Thoracic aorta (tissue), 2 donors: ENCODE data around the gene PRUNE2. TPM values are rescaled to one million over a fixed set of nuclear protein-coding genes. Genes with fewer than 3 reads are reported as not detected.

Experiments
- ATAC-seq: fragments of 150-250 bp; one replicate; pipeline ENCODE4 v1.8.0; 2017; ENCODE audit warnings: low read depth; ENCODE audit not compliant: insufficient number of reproducible peaks, low FRiP score
- DNase-seq: peaks from one replicate; pipeline ENCODE4 v3.0.0-alpha.2; 2020; ENCODE audit warnings: low spot score
- H3K27ac ChIP-seq, 2 donors: fragments of 200-600 bp; sonication (generic); 1 replicate in 1 of 2; 2 replicates in 1 of 2; pipeline ENCODE4 v1.5.1; 2016; ENCODE audit warnings: mild to moderate bottlenecking in 2 of 2, moderate library complexity in 2 of 2
- H3K27me3 ChIP-seq: fragments of 200-600 bp; sonication (generic); replicated peaks from 2 replicates; pipeline ENCODE4 v1.6.0; 2016; ENCODE audit warnings: mild to moderate bottlenecking; ENCODE audit not compliant: insufficient read depth
- H3K36me3 ChIP-seq: fragments of 200-600 bp; sonication (generic); one replicate; pipeline ENCODE4 v1.5.1; 2016
- H3K4me1 ChIP-seq, 2 donors: fragments of 200-600 bp; sonication (generic); 1 replicate in 1 of 2; 2 replicates in 1 of 2; pipeline versions ENCODE4 v1.5.1 to v1.6.0; 2016; ENCODE audit warnings: low read depth in 2 of 2, mild to moderate bottlenecking in 1 of 2; ENCODE audit not compliant: control insufficient read depth in 1 of 2
- H3K4me3 ChIP-seq: fragments of 200-600 bp; sonication (generic); 2 replicates; pipeline ENCODE4 v1.5.1; 2016; ENCODE audit warnings: mild to moderate bottlenecking
- H3K9me3 ChIP-seq: fragments of 200-600 bp; sonication (generic); 2 replicates; pipeline ENCODE4 v1.5.1; 2016
- total RNA-seq, 2 donors: library from RNA; depleted of rRNA; stranded (reverse); fragments of >200 nt; gene quantifications; one replicate each; pipeline versions ENCODE4 v1.1.0 to v1.2.3, GENCODE V29; 2016
- TF ChIP-seq, protein P1 (sequence below): fragments of 200-600 bp; sonication (generic); IDR thresholded peaks from one replicate; pipeline ENCODE4 v1.5.1; 2019; ENCODE audit warnings: antibody characterized with exemption

Gene PRUNE2
- total RNA-seq, 2 donors from 2014 or later: 360 to 420 TPM

DNA sequence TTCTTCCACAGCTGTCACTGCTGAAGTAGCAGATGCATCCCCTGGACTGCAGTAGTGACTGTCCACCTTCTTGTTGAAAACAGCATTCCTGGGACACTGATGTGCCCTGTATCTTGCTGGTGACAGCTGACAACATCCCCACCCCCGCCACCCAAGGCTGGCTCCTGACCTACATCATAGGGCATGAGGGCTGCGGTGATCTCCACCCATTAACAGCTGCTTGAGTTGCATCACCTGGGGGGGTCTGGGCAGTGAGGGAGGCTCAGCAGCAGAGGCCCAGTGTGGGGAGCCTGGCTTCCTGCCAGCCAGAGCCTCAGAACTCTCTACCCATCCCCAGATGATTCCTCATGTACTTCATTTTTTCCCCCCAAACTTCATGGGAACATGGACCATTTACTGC, 4.1 kb downstream of the PRUNE2 start:
- ATAC-seq: no peak
- H3K27ac ChIP-seq: no peak overlapping the region
- peak overlapping the region; percentile 88 for H3K4me3 ChIP-seq

DNA sequence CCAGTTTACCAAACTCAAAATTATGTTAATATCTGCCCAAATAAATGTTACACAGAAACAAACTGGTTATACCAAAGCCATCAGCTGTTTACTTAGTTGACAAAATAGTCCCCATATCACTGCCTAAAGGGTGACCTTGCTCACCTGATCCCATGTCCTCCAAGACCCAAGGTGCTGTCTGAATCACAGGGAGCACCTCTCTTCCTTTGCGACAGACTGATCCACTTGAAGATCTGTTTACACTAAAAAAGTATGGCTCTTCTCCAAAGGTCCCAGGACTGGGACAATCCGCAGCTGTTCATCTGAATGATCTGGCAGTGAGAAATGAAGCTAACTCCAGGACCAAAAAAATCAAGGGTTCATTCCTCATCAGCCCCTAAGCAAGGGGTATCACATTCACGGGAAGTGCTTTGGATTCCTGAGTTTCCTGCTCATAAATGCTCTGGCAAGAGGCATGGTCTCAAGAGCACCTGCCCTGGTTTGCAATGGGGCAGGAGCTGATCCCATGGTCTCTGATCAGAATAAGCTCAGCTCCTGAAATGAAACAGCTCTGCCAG, 5.0 kb downstream of the PRUNE2 start:
- Histone ChIP-seq H3K4me1 (peaks cover 20 to 68% of the 10 kb centered on the region in 2 donors), H3K27me3 (no peaks in the 10 kb centered on the region), H3K36me3 (no peaks in the 10 kb centered on the region), H3K9me3 (no peaks in the 10 kb centered on the region), H3K4me3 (peak overlapping the region; percentile 88), H3K27ac (peak overlapping the region in 1 of 2 donors; percentile 19)
- no peak for ATAC-seq
- TF ChIP-seq, protein P1, sequence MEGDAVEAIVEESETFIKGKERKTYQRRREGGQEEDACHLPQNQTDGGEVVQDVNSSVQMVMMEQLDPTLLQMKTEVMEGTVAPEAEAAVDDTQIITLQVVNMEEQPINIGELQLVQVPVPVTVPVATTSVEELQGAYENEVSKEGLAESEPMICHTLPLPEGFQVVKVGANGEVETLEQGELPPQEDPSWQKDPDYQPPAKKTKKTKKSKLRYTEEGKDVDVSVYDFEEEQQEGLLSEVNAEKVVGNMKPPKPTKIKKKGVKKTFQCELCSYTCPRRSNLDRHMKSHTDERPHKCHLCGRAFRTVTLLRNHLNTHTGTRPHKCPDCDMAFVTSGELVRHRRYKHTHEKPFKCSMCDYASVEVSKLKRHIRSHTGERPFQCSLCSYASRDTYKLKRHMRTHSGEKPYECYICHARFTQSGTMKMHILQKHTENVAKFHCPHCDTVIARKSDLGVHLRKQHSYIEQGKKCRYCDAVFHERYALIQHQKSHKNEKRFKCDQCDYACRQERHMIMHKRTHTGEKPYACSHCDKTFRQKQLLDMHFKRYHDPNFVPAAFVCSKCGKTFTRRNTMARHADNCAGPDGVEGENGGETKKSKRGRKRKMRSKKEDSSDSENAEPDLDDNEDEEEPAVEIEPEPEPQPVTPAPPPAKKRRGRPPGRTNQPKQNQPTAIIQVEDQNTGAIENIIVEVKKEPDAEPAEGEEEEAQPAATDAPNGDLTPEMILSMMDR: no peak
- DNase-seq: no peak

More for the DNA sequence above, 4.1 kb downstream of the PRUNE2 start:
- Histone ChIP-seq H3K4me1 (peaks cover 14 to 61% of the 10 kb centered on the region in 2 donors), H3K36me3 (no peaks in the 10 kb centered on the region), H3K27me3 (no peaks in the 10 kb centered on the region), H3K9me3 (no peaks in the 10 kb centered on the region)
- no peak for DNase-seq
- TF ChIP-seq, protein P1: no peak

- ATAC-seq: no peak
- TF ChIP-seq, protein P1: no peak
- peaks cover 26 to 80% of the 10 kb centered on the region in 2 donors for H3K4me1 ChIP-seq
- no peaks in the 10 kb centered on the region for H3K27me3 ChIP-seq
- no peaks in the 10 kb centered on the region for H3K9me3 ChIP-seq
- H3K27ac ChIP-seq: peak overlapping the region in 1 of 2 donors; percentile 71
- H3K4me3 ChIP-seq: peak overlapping the region; percentile 5
- DNase-seq: no peak
- H3K36me3 ChIP-seq: no peaks in the 10 kb centered on the region
Measured at GRCh38 chr9:76898786-76899185, 7.1 kb downstream of the PRUNE2 start.

- no peaks in the 10 kb centered on the region for H3K9me3 ChIP-seq
- H3K36me3 ChIP-seq: no peaks in the 10 kb centered on the region
- peaks cover 27 to 83% of the 10 kb centered on the region in 2 donors for H3K4me1 ChIP-seq
- H3K27me3 ChIP-seq: no peaks in the 10 kb centered on the region
- TF ChIP-seq, protein P1: no peak
- no peak for DNase-seq
- peak overlapping the region; percentile 24 to 71 for H3K27ac ChIP-seq
- H3K4me3 ChIP-seq: peak overlapping the region; percentile 34
- ATAC-seq: no peak
Measured at GRCh38 chr9:76897804-76898525, 7.9 kb downstream of the PRUNE2 start.

DNA sequence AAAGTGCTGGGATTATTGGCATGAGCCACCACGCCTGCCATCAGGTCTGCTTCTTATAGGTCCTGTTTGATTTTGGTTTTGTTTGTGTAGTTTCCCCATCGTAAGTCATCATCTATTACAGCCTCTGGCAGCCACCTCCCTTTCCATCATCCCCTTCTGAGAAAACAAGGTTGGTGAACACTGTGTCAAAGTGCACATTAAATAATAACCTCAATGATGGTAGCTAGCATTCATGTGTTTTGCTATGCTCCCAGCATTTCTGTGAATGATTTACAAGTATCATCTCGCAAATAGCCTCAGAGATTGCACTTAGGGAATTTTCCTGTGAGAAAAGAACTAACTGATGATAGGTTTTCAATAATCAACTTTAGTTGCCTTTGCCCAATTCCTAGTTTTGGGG, 9.9 kb downstream of the PRUNE2 start:
- Histone ChIP-seq H3K4me3 (no peak overlapping the region), H3K4me1 (peaks cover 38 to 82% of the 10 kb centered on the region in 2 donors), H3K27ac (peak overlapping the region; percentile 85 to 88), H3K9me3 (no peaks in the 10 kb centered on the region), H3K27me3 (no peaks in the 10 kb centered on the region), H3K36me3 (no peaks in the 10 kb centered on the region)
- DNase-seq: no peak
- TF ChIP-seq, protein P1: no peak
- ATAC-seq: no peak
